Lower lobe of right lung (tissue), 2 donors: ENCODE results near the gene SPACA6. TPM values are rescaled to one million over a fixed set of nuclear protein-coding genes. Genes with fewer than 3 reads are reported as not detected.

ENCODE experiments used
- ATAC-seq, 2 donors: fragments of 200-7000 bp; cut with Tn5 transposase; one replicate each; pipeline ENCODE4 v1.9.1; 2020 to 2022; ENCODE audit warnings: mild to moderate bottlenecking in 2 of 2, moderate library complexity in 2 of 2
- DNase-seq: peaks from one replicate; pipeline ENCODE4 v3.0.0-alpha.2; 2020
- H3K27ac ChIP-seq: fragments of 200-600 bp; one replicate; pipeline ENCODE4 v1.8.0; 2022
- H3K27me3 ChIP-seq: fragments of 200-600 bp; one replicate; pipeline ENCODE4 v1.8.0; 2022; ENCODE audit warnings: low read depth
- H3K36me3 ChIP-seq: fragments of 200-600 bp; one replicate; pipeline ENCODE4 v1.8.0; 2022; ENCODE audit warnings: mild to moderate bottlenecking
- H3K4me1 ChIP-seq: fragments of 200-600 bp; one replicate; pipeline ENCODE4 v1.8.0; 2022
- H3K4me3 ChIP-seq: fragments of 200-600 bp; one replicate; pipeline ENCODE4 v1.8.0; 2022; ENCODE audit warnings: mild to moderate bottlenecking
- H3K9me3 ChIP-seq: fragments of 200-600 bp; one replicate; pipeline ENCODE4 v1.8.0; 2022
- CTCF ChIP-seq: fragments of 200-600 bp; IDR thresholded peaks from one replicate; pipeline ENCODE4 v1.8.0; 2022; ENCODE audit warnings: antibody characterized with exemption, mild to moderate bottlenecking
- intact Hi-C: fragments of 100-400 bp; cut with DNase I; formaldehyde crosslinking; loops from one replicate; pipeline ENCODE4 v1.11.0; 2022
- total RNA-seq: library from RNA; stranded (reverse); fragmentation: NEBNext Ultra II Directional; extraction: Animal tissue kit (Norgen Biotek cat#: 25700); gene quantifications from one replicate; pipeline ENCODE4 v1.2.1, GENCODE V29; 2021
- donor health status: DM: no; HTN: yes; CAD: no; lungs with severe emphysema.

SPACA6 gene
- total RNA-seq, 1 donor from 2014 or later = 19.8 TPM

DNA sequence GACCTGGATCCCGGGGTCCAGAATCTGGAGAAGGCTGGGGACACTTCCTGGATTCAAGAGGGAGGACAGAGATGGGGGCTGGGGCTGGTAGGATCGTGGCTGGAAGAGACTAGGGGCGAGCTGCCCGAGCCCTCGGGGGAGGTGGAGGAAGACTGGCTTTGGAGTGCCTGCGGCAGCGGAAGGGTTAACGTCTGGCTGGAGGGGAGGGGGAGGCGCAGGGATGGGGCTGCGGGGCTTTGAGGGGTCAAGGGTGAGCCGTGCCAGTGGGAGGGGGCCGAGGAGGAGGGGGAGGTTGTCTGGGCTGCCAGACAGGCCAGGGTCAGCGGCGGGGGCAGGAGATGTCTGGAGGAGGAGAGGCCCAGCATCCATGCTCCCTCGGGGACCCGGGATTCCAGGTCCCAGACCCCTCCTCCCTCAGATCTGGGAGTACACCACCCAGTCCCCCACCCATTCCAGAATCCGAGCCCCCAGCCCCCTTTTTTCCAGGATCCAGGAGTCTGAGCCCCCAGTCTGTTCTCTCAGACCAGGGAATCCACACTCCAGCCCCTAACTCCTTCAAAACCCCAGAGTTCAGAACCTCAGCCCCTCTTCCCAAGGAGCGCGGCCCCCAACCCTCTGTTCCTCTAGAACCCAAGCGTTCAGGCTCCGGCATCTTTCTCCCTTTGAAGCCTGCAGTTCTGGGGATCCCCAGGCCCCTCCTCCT is 3.2 kb upstream of the SPACA6 start:
- Histone ChIP-seq H3K36me3 (peaks cover 22% of the 10 kb centered on the region), H3K4me1 (peaks cover 37% of the 10 kb centered on the region), H3K4me3 (peak overlapping the region; percentile 87), H3K27me3 (no peaks in the 10 kb centered on the region), H3K27ac (peak overlapping the region; percentile 84), H3K9me3 (no peaks in the 10 kb centered on the region)
- intact Hi-C loops = no loop called here
- no peak for TF ChIP-seq CTCF
- ATAC-seq (peak; percentile 2 to 5), DNase-seq (peak; percentile 55)

DNA sequence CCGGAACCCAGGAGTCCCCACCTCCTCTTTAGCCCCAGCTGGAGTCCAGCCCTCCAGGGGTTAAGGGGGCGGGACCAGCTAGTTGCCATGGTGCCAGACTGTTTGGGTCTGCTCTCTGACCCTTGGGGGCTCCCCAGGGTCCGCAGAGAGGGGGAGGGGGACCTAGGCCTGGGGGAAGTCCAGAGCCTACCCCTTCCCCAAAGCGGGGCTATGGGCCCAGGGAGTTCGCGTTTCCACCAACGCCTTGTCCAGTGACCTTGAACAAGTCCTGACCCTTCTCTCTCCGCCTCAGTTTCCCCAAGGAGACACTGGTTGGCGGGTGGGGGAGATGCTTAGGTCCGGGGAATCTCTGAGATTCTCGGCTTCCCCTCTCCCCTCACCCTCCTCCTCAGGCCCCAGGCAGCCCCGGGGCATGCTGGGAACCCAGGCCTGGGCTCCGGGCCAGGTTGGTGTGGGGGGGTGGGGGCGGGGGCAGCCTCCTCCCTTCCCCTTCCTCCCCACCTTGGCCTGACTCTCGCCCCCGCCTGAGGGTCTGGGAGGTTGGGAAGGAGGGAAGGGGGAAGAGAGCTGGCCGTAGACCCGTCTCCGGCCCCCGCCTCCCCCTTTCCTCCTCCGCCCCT is 2.6 kb upstream of the SPACA6 start:
- peaks cover 28% of the 10 kb centered on the region for H3K36me3 ChIP-seq
- peaks cover 37% of the 10 kb centered on the region for H3K4me1 ChIP-seq
- peak overlapping the region; percentile 84 for H3K27ac ChIP-seq
- TF ChIP-seq CTCF = no peak
- H3K4me3 ChIP-seq = peak overlapping the region; percentile 87
- no peaks in the 10 kb centered on the region for H3K9me3 ChIP-seq
- no peaks in the 10 kb centered on the region for H3K27me3 ChIP-seq
- DNase-seq (peak; percentile 63), ATAC-seq (peak; percentile 62 to 64)
- intact Hi-C loops = no loop called here

- peaks cover 34% of the 10 kb centered on the region for H3K36me3 ChIP-seq
- no peaks in the 10 kb centered on the region for H3K27me3 ChIP-seq
- peak overlapping the region; percentile 53 for H3K27ac ChIP-seq
- DNase-seq (no peak), ATAC-seq (no peak)
- peak overlapping the region; percentile 87 for H3K4me3 ChIP-seq
- intact Hi-C loops = no loop called here
- TF ChIP-seq CTCF = no peak
- H3K9me3 ChIP-seq = no peaks in the 10 kb centered on the region
- H3K4me1 ChIP-seq = peaks cover 37% of the 10 kb centered on the region
Observed at GRCh38 chr19:51691074-51691583, 2.0 kb upstream of the SPACA6 start.

GRCh38 chr19:51691584-51692428 is 1.3 kb upstream of the SPACA6 start:
- ATAC-seq = no peak
- no peaks in the 10 kb centered on the region for H3K27me3 ChIP-seq
- H3K9me3 ChIP-seq = no peaks in the 10 kb centered on the region
- intact Hi-C loops = no loop called here
- no peak for TF ChIP-seq CTCF
- no peak for DNase-seq
- peak overlapping the region; percentile 87 for H3K4me3 ChIP-seq
- H3K4me1 ChIP-seq = peaks cover 36% of the 10 kb centered on the region
- peaks cover 41% of the 10 kb centered on the region for H3K36me3 ChIP-seq
- peak overlapping the region; percentile 53 for H3K27ac ChIP-seq

DNA sequence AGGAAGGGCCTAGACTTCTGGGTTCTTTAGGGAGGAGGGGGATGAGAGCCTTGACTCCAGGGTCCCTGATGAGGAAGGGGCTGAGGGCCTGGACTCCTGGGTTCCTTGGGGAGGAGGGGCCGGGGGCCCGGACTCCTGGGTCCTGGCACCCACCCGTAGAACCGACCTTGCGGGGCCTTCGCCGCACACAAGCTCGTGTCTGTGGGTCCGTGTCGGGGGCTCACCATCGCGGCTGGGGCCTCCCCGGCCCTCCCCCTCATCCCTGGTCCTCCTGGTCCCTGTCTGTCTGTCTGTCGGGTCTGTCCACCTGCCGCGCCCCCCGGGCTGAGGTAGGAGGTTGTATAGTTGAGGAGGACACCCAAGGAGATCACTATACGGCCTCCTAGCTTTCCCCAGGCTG is 662 bp upstream of the SPACA6 start:
- intact Hi-C loops = no loop called here
- no peaks in the 10 kb centered on the region for H3K27me3 ChIP-seq
- no peak overlapping the region for H3K4me3 ChIP-seq
- peaks cover 47% of the 10 kb centered on the region for H3K36me3 ChIP-seq
- ATAC-seq (no peak), DNase-seq (no peak)
- no peak overlapping the region for H3K27ac ChIP-seq
- H3K4me1 ChIP-seq = peaks cover 30% of the 10 kb centered on the region
- no peaks in the 10 kb centered on the region for H3K9me3 ChIP-seq
- no peak for TF ChIP-seq CTCF
